ENCODE data around the gene SECISBP2L. TPM values are rescaled to one million over a fixed set of nuclear protein-coding genes. Genes with fewer than 3 reads are reported as not detected.
A peak's percentile ranks its signal among the peaks of the same experiment; 100 is the strongest.

SECISBP2L gene
- total RNA-seq, 1 donor from 2014 or later: 50.5 TPM

DNA sequence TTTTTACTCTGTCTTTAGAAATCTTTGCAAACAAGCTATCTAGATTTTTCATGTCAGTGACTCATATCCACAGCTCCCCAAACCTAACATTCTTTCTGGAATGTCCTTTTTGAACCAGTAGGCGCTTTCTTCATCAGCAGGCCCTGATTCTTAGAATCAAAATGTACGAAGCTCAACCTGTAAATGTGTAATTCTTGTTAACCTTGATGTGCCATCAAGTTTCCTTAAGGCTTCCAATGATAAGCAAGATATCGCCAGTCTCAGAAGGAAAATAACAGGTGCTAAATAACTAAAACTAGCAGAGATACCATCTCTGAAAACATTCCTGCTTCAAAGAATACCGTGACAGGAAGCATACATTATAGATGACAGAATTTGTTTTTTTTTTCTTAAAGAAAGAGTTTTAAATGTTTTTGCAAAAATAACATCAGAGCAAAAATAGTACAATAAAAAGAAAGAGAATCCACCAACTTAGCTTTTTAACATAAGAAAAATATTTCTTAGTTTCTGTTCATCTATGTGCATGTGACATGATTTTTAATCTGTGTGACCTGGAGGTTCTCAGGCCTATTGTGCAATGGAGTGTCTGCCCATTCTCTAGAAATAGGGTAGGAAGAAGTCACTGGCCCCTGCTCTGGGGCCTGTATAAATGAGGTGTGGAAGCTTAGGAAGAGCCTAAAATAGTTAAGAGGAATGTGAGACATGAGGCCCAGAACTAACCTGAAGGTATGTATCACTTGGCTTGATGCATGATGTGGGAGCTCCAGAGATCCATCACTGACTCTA is 14.7 kb upstream of the SECISBP2L start:
- DNase-seq: no peak

DNA sequence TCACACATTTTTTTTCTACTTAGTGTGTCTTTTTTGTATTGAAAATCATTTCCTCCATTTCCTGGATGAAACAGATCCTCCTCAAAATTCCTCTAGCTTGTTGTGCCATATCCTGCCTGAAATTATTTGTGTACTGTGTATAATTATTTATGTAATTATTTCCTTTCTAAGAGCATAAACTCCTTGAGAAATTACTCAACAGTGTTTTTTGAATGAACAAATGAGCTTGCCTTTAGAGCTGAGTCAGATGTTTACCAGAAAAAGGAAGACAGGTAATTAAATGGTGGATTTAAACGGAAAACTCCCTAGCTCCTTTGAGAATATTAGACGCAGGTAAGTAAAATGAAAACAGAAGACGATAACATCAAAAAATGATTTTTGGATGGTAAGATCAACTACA is 13.2 kb upstream of the SECISBP2L start:
- no peak for DNase-seq

DNA sequence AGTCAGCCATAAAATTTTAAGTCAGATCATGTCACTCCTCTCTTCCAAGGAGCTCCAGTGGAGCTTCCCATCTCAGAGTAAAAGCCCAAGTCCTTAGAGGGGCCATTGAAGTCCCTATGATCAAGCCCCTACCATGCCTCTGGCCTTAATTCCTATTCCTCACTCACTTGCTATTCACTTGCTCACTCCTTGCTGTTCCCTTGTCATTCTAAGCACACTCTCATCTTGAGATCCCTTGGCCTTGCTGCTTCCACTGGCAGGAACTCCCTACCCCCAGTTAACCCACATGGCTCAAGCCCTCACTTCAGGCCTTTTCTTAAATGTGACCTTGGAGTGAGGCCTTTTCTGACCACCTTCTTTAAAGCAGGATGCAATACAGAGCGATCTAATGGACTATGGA is 12.3 kb upstream of the SECISBP2L start:
- no peak for DNase-seq

DNA sequence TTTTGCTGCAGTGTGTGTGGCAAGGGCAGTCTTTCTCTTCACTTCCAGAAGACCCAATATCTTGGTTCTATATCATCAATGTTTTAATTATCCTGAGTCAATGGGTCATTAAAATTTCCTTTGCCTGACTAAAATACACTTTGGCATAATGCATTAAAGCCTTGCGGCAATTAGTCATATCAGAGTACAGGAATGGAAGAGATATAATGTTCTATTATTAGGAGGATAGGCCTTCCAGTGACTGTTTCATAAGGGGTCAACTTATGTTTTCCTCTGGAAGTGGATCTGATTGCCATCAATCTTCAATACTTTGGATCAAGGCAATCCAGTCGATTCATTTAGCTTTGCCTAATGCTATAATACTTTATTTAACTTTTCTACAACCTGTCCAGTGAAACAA is 9.4 kb upstream of the SECISBP2L start:
- no peak for DNase-seq

DNA sequence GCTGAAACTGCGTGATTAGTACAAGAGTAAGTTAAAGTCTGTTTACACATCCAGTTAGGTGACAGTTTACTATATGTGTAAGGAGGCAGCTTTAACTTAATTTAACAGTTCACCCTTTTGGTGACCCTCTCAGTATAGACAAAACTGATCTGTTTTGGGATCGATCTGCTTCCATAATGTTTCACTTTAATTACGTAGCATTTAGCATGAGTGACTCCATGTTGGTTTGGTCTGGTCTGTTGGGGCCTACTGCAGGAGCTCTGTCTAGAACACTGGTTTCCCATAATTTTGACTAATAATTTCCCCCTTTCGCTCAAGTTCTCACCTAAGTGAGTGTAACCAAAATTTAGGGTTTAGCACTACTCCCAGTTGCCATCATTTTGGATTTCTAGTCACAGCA is 6.4 kb upstream of the SECISBP2L start:
- no peak for DNase-seq

DNA sequence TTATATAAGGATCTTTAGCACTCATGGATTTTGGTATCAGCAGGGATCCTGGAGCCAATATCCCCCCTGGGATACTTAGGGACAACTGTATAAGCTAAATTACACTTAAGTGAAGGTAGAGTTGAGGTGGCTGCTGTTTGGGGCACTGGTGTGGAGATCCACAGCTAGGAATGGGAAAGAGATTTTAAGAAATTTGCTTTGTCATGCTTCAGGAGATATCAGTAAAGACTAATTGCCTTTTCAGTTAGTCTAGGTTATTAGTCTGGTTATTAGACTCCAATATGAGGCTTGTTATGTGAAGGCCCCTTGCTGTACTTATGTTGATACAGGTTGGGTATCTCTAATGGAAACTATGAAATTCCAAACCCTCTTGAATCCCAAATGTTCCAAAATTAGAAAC is 1.2 kb upstream of the SECISBP2L start:
- DNase-seq: no peak

DNA sequence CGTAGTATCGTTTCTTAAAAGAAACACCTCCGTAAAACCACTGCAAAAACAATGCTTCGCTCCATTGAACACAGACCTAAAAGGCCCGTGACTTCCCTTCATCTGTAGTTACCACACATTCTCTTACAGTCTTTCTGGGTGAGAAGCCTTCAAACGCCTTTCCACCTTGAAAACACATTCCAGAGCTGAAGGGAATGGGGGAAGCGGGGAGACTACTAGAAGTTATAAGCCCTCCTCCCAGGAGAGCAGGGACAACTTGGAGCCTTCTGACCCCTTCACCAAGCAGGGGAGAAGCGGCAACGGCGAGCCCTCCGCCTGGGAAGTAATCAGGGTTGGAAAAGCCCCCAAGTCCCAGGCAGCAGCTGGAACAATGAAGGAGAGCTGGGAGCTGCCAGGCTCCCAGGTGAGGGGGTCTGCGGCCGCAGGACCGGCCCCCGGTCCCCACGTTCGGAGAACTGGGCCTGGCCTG is 461 bp downstream of the SECISBP2L start:
- peak; percentile 63 for DNase-seq

DNA sequence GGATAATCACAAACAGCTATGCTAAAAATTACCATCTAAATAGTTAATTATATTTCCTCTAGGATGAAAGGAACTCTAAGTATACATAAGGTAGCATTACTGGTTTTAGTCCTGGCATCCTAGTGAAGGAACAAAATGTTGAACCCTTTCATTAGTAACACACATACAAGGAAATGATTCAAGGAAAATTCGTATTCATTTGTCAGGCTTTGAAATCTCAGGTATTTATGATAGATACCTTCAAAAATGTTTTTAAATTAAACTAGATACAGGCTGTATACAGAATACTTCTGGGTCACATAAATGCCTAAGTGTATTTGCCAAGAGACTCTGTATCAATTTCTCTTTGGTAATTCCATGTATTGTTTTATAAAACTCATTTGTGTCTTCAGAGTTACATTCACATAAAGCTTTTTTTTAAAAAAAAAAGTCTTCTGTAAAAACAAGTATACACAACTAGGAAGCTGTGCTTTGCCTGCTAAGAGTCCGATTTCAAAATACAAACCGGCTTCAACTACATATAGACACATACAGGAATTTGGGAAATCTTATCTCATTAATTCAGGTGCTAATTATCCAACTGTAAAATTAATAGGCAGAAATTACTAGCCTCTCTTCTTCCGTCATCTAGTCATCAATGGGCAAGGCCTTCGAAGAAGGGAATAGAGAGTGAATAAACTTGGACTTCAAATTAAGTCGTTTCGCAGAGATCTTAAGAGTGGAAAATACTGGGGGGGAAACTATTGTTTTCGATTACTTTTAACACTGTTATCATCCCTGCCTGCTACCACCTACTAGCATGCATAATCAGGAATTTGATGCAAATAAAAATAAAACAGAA is 1.3 kb downstream of the SECISBP2L start:
- DNase-seq: no peak

DNA sequence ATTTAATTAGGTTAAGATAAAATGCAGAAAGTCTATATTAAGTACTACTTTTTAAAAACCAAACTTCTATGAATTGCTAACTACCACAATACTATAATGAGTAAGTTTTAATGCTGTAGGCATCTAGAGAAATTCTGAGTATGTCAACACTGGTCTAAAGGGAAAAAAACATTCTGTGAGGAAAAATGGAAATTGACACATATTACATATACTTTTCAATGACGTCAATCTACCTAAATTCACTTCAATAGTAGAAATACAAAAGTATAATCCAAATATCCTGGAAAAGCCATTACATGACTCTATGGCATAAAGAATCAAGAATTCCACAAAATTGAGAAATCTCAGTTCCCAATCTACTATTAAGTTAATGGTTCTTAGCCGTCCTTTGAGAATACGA is 2.2 kb downstream of the SECISBP2L start:
- no peak for DNase-seq

DNA sequence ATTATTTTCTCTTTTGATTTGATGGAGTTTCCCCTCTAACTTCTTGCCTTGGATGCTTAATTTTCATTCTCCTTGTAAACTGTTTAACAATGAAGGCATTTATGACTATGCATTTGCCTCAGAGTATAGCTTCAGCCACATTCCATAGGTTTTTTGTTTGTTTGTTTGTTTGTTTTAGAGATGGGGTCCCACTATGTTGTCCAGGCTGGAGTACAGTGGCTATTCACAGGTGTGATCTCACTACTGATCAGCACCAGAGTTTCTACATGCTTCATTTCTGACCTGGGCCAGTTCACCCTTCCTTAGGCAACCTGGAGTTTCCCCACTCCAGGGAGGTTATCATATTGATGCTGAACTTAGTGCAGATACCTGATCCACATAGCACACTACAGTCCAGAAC is 4.1 kb downstream of the SECISBP2L start:
- no peak for DNase-seq

DNA sequence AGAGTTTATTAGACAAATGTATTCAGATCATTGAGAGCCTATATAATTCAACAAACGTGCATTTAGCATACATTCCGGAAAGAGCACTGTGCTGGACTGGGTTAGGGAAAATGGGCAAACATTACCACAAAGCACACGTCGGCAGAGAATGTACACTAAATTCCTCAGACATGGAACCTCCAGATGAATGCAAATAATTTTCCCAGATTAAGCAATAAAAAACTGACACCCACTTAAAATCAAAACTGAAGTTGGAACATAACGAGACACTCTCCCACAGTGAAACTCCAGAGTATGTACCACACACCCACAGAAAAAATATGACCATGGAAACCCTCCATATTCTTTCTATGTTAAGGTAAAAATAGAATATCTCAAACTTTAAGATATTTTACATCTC is 4.8 kb downstream of the SECISBP2L start:
- DNase-seq: no peak

DNA sequence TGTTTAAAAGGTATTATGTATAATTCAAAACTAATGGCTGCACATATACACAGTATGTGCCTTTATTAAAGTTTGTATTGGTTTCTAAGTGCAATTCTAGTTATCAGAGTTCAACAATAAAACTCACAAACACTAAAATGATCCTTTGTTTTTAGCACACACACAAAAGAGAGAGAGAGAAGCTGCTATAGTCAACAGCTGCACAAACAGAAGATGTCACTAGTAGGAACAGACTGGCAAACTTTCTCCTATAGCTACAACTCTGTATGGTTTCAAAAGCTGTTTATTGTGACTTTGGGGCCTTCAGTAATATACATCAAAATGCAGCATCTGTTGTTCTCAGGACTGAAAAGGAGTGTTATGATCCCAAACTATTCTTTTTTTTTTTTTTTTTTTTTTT is 6.1 kb downstream of the SECISBP2L start:
- peak; percentile 11 for DNase-seq

DNA sequence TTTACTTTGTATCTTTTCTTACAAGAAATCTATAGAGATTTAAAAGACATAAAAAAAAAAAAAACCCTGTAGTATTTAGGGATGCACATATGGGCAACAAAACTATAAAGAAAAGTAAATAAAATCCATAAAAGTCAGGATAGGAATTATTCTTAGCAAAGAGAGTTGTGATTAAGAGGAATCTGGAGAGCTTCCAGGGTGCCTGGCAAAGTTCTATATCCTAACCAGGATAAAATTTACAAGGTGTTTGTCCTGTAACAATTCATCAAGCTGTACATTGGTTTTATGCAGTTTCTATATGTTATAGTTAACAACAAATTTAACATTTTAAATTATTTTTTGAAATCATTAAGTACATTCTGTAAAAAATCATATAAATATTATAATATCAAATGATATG is 7.9 kb downstream of the SECISBP2L start:
- no peak for DNase-seq

DNA sequence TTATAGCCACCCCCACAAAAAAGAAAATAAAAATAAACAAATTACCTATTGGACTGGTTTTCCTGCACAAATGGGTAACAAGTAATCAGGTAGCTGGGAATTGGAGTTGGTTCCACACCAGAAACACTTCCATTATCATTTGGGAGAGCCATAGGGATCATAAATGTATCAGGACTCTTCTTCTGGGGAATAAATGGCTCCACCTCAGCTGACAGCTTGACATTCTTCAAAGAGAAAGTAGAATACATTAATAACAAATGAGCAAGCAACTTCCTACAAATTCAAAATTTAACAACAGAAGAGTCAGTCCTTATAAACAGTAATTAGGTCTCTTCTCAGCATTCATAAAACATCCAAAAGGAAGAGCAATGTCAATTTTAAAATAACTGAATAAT is 8.7 kb downstream of the SECISBP2L start:
- no peak for DNase-seq

DNA sequence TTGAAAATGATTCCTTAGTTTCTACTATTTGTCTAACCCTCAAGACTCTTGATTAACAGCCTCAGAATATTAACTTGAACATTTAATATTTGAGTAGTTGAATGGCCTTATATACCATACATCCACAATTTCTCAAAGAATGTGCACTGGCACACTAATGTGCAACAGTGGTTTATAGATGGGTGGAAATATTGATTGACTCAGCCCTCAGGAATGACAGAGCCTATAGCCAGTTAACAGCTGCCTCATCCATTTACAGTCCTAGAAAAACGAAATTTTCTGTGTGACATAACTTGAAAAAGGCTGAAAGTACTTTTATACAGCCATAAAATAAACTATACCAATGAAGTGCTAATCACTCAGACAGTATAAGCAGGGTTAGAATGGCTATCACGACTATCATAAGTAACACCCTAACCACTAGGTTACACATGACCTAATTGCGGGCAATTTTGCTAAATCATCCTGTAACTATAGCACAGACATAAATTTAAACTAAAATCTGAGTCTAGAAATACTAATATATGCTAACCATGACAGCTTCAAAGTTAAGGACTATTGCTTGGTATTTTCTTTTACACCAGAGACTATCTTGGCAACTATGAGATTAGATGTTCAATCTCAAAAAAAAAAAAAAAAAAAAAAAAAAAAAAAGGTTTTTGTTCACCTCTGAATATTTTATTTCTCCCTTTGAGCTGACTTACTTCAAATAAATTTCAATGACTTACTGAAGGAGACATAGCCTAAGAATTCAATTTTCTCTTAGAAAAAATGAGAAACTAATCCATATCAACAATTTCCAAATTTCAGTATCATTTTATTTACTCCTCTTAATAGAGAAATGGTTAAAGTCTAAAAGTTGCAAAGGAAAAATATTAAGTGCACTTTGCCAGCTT is 9.3 kb downstream of the SECISBP2L start:
- DNase-seq: no peak

DNA sequence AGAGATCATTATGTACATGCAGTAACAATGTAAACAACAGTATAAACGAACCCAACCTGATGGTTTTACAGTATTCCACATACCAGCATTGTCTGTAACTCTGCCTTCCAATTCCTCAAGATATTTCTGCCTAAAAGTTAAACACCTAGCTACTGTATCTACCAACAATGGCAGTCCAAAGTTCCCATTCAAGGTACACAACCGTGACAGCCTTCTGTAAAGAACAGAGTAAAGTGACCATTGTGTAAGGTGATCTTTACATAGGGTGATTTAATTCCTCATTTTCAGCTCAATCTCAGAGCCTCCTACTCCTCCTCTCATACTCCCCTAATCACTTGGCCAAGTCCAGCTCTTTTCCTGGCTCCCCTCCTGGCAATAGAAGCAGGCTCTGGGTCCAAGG is 10.4 kb downstream of the SECISBP2L start:
- no peak for DNase-seq

DNA sequence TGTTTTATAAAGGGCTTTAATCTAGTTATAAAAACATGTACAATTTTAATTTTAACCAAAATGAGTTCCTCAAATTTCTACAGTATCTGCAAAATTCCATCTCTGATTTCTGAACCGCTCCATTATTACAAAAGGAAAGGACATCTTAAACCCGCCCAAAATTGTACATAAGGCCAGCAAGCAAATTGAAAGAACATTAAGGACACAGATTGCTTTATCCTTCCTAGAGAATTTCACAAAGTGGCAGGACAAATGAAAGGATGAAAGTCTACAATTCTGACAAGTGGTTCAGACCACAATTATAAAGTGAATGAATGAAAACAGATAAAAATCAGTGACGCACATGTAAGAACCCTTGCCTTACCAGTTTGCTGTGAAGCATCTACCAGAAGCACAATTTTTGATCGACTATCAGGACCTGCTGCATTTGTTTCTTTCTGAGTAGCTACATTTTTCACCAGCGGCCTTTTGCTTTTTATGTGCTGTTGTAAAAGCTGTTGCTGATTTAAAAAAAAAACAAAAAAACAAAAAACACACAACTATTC is 13.6 kb downstream of the SECISBP2L start:
- DNase-seq: no peak

DNA sequence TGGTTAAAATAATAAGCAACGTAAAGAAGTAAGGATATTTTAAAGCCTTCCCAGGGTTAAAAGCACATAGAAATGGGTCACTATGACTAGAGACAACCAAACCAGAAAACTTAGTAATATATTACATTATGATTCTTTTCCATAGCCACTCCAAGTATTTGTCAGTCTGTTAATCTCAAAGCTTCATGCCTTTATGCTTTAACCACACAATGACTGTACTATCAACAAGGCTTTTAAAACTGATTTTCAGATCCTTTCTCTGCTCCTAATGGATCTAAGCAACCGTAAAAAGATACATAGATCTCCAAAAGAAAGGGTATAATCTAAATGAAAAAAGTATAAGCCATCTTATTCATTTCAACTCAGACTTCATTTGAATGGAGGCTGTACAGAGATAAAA is 14.4 kb downstream of the SECISBP2L start:
- DNase-seq: no peak

DNA sequence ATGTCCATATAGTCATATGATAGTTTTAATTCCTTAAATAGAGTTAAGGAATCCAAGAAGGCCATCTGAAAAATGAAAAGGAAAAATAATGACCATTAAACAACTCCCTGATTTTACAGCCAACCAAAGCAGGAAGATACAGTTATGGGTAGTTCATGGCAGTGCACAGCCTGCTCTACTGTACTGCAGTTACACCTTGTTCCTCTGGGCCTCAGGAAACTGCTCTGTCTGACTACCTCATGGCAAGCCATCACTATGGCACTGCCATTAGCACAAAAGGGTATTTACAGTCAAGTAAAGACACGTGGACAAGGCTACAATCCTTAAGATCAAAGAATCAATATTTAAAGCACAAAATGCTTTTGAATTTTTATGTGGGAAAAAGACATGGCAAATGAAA is 19.5 kb downstream of the SECISBP2L start:
- DNase-seq: no peak

DNA sequence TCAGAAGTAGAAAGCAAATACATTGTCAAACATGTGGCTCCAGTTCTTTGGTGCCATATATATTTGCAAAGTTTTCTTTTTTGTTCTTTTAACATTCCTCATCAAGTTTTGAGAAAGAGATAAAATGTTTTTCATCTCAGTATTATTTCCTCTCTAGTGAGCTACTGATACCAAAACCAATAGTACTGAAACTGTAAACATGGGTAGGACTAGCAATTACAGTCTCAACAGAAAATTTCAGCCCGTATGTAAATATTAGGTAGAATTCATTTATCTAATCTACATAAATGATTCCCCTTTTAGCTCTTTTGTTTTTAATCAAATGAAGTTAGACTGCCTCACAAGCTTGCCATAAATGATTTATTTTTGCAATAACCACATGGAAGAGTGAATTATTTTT is 21.4 kb downstream of the SECISBP2L start:
- no peak for DNase-seq

DNA sequence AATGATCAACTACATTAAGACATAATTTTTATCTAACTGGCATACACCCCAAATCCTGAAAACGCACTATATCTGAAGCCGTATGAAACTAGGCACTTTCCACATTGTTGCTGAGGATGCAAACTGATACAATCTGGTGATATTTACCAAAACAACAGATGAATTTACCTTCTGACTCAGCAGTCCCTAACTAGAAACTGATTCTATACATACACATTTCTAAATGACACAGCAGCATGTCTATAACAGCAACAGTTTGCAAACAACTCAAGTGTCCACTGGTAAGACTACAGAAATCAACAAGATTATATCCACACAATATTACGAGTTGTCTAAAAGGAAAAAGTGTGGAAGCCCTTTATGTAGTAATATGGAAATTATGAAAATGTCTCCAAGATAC is 22.9 kb downstream of the SECISBP2L start:
- no peak for DNase-seq

DNA sequence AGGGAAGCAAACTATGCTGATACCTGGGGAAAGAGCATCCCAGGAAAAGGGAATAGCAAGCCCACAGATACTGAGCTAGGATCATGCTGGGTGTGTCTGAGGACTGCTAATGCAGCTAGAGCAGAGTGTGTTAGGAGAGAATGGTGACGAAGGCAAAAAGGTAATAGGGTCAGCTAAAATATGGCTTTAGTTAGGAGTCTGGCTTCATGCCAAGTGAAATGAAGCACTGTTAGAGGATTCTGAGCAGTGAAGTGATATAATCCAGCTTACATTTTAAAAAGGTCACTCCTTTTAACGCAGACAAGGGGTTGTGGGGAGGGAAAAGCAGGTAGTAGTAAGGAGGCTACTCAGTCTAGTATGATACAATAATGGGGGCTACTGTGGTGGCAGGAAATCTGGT is 30.4 kb downstream of the SECISBP2L start:
- DNase-seq: peak; percentile 6

Data from tongue (tissue), 2 donors.